CD4-positive, alpha-beta T cell treated with Interleukin-15 for 4 hours (primary cell): ENCODE data around the gene CPNE9.

Experiments used
- DNase-seq: peaks from one replicate; pipeline ENCODE4 v3.0.0-alpha.2; 2020; ENCODE audit warnings: low spot score

Gene CPNE9

GRCh38 chr3:9716801-9717555 lies 13.3 kb downstream of the CPNE9 start:
- no peak for DNase-seq

GRCh38 chr3:9717563-9717962 lies 13.9 kb downstream of the CPNE9 start:
- no peak for DNase-seq

GRCh38 chr3:9718118-9718517 lies 14.5 kb downstream of the CPNE9 start:
- no peak for DNase-seq

GRCh38 chr3:9721015-9721699 lies 17.5 kb downstream of the CPNE9 start:
- DNase-seq: no peak

GRCh38 chr3:9721700-9722060 lies 18.0 kb downstream of the CPNE9 start:
- no peak for DNase-seq

GRCh38 chr3:9725775-9726515 lies 22.3 kb downstream of the CPNE9 start:
- DNase-seq: no peak

GRCh38 chr3:9727041-9727595 lies 23.5 kb downstream of the CPNE9 start:
- peak; percentile 67 for DNase-seq

- DNase-seq: no peak
These were observed 24.1 kb downstream of the CPNE9 start for GRCh38 chr3:9727743-9728142.

GRCh38 chr3:9729419-9729818 lies 25.8 kb downstream of the CPNE9 start:
- no peak for DNase-seq

GRCh38 chr3:9730657-9731205 lies 27.1 kb downstream of the CPNE9 start:
- DNase-seq: no peak

- DNase-seq: peak; percentile 100
These were observed 27.8 kb downstream of the CPNE9 start, which contains the start of gene BRPF1 for GRCh38 chr3:9731206-9732079. Gene BRPF1 (plus strand): TSS chr3:9731735. CDS start chr3:9734141, 2,406 bp downstream.

GRCh38 chr3:9732080-9732739 lies 28.6 kb downstream of the CPNE9 start:
- DNase-seq: peak; percentile 19

GRCh38 chr3:9732740-9733115 lies 29.1 kb downstream of the CPNE9 start:
- no peak for DNase-seq

- DNase-seq: no peak
These were observed 33.2 kb downstream of the CPNE9 start for GRCh38 chr3:9736831-9737230.

GRCh38 chr3:9739181-9739580 lies 35.5 kb downstream of the CPNE9 start:
- no peak for DNase-seq

- DNase-seq: no peak
These were observed 38.9 kb downstream of the CPNE9 start for GRCh38 chr3:9742560-9742959.

GRCh38 chr3:9743548-9743947 lies 39.9 kb downstream of the CPNE9 start:
- DNase-seq: no peak

GRCh38 chr3:9744162-9744561 lies 40.5 kb downstream of the CPNE9 start:
- no peak for DNase-seq

- DNase-seq: no peak
These were observed 41.9 kb downstream of the CPNE9 start for GRCh38 chr3:9745521-9745920.

GRCh38 chr3:9746330-9746729 lies 42.7 kb downstream of the CPNE9 start:
- DNase-seq: no peak

GRCh38 chr3:9747267-9747666 lies 43.6 kb downstream of the CPNE9 start:
- no peak for DNase-seq
